Measurements from ENCODE around the gene ARHGAP24.

The ARHGAP24 gene

DNA sequence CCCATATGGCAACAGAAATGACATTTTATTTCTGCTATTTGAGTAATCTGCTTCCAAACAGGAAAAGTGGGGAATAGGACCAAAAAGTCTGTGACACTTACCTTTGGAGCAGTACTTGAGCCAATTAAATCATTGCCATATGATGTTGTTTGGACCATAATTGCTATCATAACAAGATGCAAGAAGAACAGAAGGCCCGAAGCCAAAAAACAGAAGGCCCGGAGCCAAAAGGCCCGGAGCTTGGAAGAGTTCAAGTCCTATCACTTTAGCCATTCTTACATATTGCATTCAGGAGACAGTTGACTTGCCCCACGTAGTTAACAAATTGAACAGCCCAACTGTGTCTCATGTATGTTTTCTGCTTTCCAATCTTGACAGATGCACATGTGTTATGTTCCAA lies 285.6 kb downstream of the ARHGAP24 start:
- no peak for FAIRE-seq
- TF ChIP-seq POLR2A (IDR thresholded peaks at IDR 0.05; ENCODE audit: low read depth, low read length), result no peak

DNA sequence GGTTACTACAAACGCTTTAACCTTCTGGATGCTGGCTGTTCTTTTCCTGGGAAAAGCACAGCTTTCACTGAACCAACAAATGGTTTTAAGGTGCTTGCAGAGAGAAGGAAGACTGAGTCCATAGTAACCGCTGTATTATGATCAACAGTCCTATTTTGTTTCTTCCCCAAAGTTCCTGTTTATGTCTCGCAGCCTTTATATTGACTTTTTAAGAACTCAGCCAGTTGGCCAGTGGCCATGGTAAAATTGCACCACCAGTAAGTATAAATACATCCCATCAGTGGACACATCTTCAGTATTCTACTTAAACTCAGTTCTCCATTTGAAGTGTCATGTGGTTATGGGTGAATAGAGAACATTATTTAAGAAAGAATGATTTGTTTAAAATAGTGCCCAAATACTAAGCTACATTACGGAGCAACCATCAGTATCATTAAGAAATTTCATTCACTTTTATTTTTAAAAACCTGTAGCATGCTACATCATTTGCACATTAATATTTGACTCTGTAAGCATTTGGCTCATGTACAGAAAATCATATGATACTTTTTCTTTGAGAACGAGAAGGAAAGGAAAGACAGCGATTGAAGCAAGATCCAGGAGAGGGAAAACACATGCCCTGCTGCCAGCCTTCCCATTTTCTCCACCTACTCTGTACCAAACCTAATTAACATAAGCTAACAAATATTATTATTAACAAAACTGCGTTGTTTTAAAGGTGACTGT lies 287.0 kb downstream of the ARHGAP24 start:
- DNase-seq (ENCODE audit: insufficient read length, low spot score) (no peak), FAIRE-seq (no peak)
- no peak for TF ChIP-seq POLR2A (IDR thresholded peaks at IDR 0.05; ENCODE audit: low read depth, low read length)

More for the DNA sequence above, 285.6 kb downstream of the ARHGAP24 start:
- no peak for DNase-seq (ENCODE audit: insufficient read length, low spot score)

DNA sequence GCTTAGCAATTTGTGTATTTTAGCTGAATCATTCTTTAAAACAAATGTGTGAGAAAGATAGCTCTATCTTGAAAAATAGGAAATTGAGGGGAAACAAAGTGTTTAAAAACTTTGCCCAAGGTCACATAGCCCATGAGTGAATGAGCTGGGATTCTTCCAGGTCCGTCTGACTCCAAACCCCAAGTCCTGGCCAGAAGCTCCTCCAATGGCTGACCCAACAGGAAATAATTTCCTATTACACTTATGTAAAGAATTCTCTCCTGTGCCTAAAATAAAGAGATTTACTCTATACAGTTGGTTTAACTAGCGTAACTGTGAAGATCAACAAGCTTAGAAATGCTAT lies 287.6 kb downstream of the ARHGAP24 start:
- DNase-seq (ENCODE audit: insufficient read length, low spot score), result no peak
- TF ChIP-seq POLR2A (IDR thresholded peaks at IDR 0.05; ENCODE audit: low read depth, low read length), result no peak
- FAIRE-seq, result no peak

DNA sequence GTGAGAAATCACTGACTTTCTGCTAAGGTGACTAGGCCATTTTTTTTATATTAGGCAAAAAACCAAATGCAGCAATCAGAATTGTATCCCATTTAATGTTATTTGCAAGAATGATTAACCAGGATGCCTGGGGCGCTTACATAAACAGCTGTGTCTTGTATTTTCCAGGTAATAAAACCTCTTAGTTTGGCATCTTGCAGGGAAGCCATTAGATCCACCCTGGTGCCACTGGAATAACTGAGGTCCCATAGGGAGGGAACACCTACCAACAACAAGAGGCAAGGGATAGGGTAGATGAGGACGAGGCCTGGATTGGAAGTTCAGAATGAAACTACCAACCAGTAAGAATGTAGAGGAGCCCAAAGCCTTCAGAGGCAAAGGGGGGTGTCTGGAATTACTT lies 288.3 kb downstream of the ARHGAP24 start:
- no peak for TF ChIP-seq POLR2A (IDR thresholded peaks at IDR 0.05; ENCODE audit: low read depth, low read length)
- DNase-seq (ENCODE audit: insufficient read length, low spot score) (no peak), FAIRE-seq (no peak)

DNA sequence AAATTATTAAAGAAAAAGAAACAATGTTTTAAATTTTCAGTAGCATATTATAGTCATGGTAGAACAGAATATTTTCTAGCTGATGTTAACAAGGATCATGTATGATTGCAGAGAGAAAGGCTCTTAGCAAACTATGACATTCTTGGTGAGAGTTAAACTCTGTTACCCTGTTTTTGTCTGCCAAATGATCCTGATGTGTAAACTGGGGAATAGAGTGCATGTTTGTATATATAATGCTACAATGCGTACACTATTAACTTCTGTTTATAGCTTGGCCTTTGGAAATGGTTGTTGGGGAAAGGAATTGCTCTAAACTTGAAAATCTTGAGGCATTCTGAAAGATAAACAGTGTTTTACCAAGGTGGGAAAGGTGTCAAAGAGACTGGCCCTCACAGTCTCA lies 292.7 kb downstream of the ARHGAP24 start:
- DNase-seq (ENCODE audit: insufficient read length, low spot score) (no peak), FAIRE-seq (no peak)
- no peak for TF ChIP-seq POLR2A (IDR thresholded peaks at IDR 0.05; ENCODE audit: low read depth, low read length)

DNA sequence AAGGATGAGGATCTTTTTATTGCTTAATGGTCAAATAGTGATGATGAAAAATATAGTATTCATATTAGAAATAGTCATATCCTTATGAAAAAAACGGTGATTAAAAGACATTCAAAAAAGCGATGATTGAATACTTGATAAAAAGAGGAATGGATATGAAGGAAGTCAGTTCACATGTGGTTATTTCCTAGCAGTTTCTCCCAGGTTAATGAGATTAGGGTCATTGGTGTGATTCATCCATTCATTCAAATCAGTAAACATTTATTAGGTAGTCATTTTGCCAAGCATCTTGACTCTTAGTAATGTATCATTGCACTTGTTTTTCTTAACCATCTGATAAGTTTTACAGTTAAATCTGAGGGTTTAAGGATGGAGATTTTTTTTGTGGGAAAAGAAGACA lies 294.1 kb downstream of the ARHGAP24 start:
- DNase-seq (ENCODE audit: insufficient read length, low spot score) (no peak), FAIRE-seq (no peak)
- TF ChIP-seq POLR2A (IDR thresholded peaks at IDR 0.05; ENCODE audit: low read depth, low read length), result no peak

DNA sequence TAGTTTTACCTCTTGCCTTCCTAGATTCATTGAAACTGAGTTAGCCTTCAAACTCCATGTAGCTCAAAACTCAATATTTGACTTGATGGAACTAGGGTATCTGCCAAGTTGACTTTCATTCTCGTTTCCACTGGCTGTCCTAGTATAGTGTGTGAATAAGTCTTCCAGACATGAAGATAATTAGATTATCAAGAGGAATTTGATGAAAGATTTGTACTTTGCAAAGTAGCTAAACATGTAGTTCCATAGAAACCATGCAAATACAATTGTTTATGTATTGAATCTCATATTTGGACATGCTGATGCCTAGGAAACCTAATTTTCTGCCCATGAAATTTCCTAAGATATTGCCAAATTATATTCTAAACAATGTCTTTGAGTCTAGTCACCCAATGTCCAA lies 297.5 kb downstream of the ARHGAP24 start:
- DNase-seq (ENCODE audit: insufficient read length, low spot score), result no peak
- no peak for FAIRE-seq

DNA sequence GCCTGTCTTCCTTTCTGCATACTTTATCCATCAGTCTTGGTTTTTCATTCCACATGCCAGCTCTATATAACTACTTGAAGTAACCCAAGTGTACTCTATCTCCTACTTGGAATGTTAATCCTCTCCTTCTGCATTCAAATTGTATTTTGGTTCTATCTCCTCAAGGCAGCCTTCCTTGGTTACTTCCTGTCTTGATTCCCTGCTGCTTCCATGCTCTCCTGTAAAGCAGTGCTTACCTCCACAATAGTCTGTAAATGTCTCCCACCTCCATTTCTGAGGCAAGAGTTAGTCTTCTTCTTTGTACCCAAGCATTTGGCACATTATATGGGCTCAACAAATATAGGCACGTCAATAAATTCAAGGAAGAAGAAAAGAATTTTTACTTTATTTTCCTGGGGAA lies 298.4 kb downstream of the ARHGAP24 start:
- no peak for TF ChIP-seq POLR2A (IDR thresholded peaks at IDR 0.05; ENCODE audit: low read depth, low read length)
- FAIRE-seq, result no peak
- no peak for DNase-seq (ENCODE audit: insufficient read length, low spot score)

More for the DNA sequence above, 297.5 kb downstream of the ARHGAP24 start:
- no peak for TF ChIP-seq POLR2A (IDR thresholded peaks at IDR 0.05; ENCODE audit: low read depth, low read length)

DNA sequence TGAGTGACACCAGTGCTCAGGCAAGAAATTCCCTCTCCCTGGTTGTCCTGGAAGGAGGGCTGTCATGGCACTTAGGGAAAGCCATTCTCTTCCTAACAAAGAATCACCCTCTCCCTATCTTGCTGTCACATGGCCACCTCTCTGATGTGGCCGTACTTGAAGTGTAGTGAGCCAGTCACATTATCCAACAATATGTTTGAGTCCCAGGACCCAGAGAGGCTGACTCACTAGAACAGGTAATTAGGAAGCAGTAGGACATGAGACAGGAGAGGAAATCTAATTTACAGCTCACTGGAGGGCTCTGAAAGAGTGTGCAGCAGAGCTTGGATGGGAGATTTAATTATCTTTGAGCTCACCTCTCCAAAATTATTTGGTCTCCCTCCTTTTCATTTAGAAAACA lies 299.1 kb downstream of the ARHGAP24 start:
- no peak for TF ChIP-seq POLR2A (IDR thresholded peaks at IDR 0.05; ENCODE audit: low read depth, low read length)
- no peak for DNase-seq (ENCODE audit: insufficient read length, low spot score)
- FAIRE-seq, result no peak

DNA sequence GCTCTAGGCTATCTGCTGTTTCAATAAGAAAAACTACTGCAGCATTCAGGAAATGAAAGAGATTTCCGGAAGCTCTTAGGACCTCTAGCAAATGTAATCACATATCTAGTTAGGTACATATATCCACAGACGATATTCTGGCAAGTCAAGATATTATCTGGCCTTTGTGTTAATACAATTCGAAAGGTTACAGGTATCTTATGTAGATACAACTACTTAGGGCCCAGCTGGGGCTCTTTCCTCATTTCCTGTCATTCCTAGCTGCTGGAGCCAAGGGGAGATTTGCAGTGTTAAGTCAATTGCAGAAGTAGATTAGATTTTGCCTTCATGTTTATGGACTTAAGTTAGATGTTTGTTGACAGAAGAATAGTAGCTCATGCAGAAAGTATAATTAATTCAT lies 299.5 kb downstream of the ARHGAP24 start:
- FAIRE-seq (no peak), DNase-seq (ENCODE audit: insufficient read length, low spot score) (no peak)
- TF ChIP-seq POLR2A (IDR thresholded peaks at IDR 0.05; ENCODE audit: low read depth, low read length), result no peak

DNA sequence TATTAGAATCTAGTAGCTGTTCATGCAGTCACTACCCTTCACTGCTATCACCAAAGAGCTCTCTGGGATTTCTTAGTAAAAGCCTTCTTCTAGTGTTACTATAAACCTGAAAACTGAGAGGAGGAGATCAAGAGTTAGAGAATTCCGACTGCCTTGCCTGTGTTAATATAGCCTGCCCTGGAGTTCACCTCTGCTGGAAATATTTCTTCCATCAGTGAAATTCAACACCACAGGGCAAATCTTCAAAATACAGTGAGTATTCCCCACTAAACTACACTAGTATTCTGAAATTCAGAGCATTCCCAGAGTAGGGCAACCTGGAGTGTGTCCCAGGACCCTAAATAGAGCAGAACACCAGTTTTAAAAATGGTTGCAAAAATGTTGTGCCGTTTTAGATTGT lies 301.1 kb downstream of the ARHGAP24 start:
- TF ChIP-seq POLR2A (IDR thresholded peaks at IDR 0.05; ENCODE audit: low read depth, low read length), result no peak
- FAIRE-seq (no peak), DNase-seq (ENCODE audit: insufficient read length, low spot score) (no peak)

DNA sequence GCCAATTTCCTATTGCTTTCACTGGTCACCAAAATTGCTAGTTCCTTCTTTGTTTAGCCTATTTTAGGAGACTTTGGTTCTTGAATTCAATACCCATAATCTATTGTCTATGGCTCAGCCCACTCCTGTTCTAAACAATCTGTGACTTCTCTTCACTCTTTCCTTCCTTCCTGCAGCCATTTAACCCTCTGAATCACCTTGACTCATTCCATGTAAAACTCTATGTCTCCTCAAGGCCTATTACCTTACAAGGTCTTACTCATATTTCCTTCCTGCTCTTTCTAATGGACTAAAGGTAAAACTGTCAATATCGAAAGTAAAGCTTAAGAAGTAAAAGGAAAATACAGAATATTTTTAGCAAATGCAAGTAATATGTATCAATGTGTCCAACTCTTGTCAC lies 301.6 kb downstream of the ARHGAP24 start:
- DNase-seq (ENCODE audit: insufficient read length, low spot score), result no peak
- peak; percentile 88 for FAIRE-seq
- TF ChIP-seq POLR2A (IDR thresholded peaks at IDR 0.05; ENCODE audit: low read depth, low read length), result no peak

DNA sequence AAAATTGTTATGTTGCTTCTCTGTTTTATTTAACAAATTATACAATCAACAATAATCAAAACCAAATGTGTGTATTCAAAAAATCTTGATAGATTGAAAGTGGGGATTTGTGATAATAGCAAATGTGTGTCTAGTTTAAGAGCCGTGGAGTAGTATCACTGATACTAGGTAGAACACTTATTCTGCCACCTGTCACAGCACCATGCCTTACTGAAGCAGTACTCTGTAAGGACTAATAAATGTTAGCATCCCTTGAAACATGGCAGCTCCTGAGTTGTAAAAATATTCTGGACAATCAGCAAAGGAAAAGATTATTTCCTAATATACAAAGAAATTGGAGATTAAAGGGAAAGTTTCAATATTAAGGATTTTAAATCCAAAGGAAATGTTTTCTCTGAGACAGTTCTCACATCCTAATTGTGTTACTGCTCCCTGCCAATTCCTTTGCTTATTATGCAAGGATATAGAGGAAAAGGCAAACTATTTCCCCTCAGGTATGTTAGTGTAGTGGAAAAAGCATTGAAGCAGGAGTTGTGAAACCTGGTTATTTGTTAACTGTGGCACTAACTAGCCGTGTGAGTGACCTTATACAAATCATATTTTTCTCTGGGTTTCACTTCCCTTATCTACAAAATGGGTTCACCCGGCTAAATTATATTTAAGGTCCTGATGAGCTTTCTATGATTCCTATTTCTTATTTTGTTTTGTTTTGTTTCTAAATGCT lies 303.1 kb downstream of the ARHGAP24 start:
- no peak for TF ChIP-seq POLR2A (IDR thresholded peaks at IDR 0.05; ENCODE audit: low read depth, low read length)
- DNase-seq (ENCODE audit: insufficient read length, low spot score) (no peak), FAIRE-seq (no peak)

DNA sequence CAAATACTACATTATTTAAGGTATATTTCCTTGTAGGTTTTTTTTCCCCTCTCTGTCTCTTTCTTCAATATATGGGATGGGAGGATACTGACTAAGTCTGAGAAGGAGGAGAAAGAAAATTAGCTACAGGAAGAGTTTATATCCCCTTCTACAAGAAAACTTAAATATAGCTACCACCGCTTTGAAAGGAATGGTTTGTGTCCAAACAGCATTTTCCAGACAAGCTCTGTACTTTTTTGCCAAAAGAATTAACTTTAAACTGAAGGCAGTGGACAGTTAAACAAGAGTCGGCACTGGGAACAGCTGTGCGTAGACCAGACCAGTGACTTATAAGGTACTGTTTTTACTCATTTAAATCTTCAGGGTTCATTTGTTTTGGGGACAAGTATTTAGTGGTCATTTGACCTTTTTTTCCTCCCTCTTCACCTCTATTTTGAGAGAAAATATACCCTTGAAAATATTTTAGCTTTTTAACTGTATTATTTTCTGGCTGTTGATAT lies 303.7 kb downstream of the ARHGAP24 start:
- DNase-seq (ENCODE audit: insufficient read length, low spot score) (no peak), FAIRE-seq (no peak)
- TF ChIP-seq POLR2A (IDR thresholded peaks at IDR 0.05; ENCODE audit: low read depth, low read length), result no peak

DNA sequence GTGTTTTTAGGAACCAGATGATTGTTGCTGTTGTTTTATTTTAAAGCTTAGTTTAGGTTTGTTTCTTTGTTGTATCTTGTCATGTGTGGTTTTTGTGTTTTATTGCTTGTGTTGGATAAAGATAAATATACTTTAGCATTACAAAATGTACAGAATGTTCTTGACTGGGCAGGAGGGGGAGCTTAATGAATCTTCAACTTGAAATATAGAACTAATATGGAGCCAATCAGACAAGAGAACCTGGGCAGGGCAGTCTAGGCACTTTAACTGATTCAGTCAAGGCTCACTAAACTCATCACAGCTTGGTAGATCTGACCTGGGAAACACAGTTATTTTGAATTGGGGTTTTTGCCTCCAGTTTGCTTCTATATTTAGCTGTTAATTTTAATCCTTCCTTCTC lies 304.2 kb downstream of the ARHGAP24 start:
- peak; percentile 15 for FAIRE-seq
- DNase-seq (ENCODE audit: insufficient read length, low spot score), result no peak
- no peak for TF ChIP-seq POLR2A (IDR thresholded peaks at IDR 0.05; ENCODE audit: low read depth, low read length)
